ENCODE results near the gene ADH5. TPM values are rescaled to one million over a fixed set of nuclear protein-coding genes. Genes with fewer than 3 reads are reported as not detected.
A peak's percentile ranks its signal among the peaks of the same experiment; 100 is the strongest.

Gene ADH5
- 100 to 1,000 TPM; 152 to 160 TPM for total RNA-seq
- polyA plus RNA-seq (ENCODE audit: insufficient read length in 6 of 6): 100 to 1,000 TPM; 233 to 305 (median 257) TPM
- long read RNA-seq, donor 1, transcript ADH5-206 (3 exons, 570 nt): minor isoform, 5 of 249 reads
- long read RNA-seq, donor 1, transcript ADH5-201 (9 exons, 2,615 nt): major isoform, 65 of 249 reads
- long read RNA-seq, donor 1, transcript ADH5-208 (6 exons, 1,909 nt): minor isoform, 6 of 249 reads
- long read RNA-seq, donor 1, partial matches to known transcripts: 173 of 249 reads
- long read RNA-seq, donor 1, other reads (novel, unspliced or antisense): 0 of 249 reads
- long read RNA-seq, donor 2, transcript ADH5-206 (3 exons, 570 nt): minor isoform, 5 of 204 reads
- long read RNA-seq, donor 2, transcript ADH5-208 (6 exons, 1,909 nt): minor isoform, 5 of 204 reads
- long read RNA-seq, donor 2, transcript ADH5-201 (9 exons, 2,615 nt): major isoform, 66 of 204 reads
- long read RNA-seq, donor 2, partial matches to known transcripts: 120 of 204 reads
- long read RNA-seq, donor 2, other reads (novel, unspliced or antisense): 6 of 204 reads
- long read RNA-seq, donor 3, transcript ADH5-201 (9 exons, 2,615 nt): major isoform, 54 of 172 reads
- long read RNA-seq, donor 3, partial matches to known transcripts: 114 of 172 reads
- long read RNA-seq, donor 3, other reads (novel, unspliced or antisense): 0 of 172 reads
- long read RNA-seq, donor 4, transcript ADH5-201 (9 exons, 2,615 nt): major isoform, 93 of 121 reads
- long read RNA-seq, donor 4, partial matches to known transcripts: 23 of 121 reads
- long read RNA-seq, donor 4, other reads (novel, unspliced or antisense): 3 of 121 reads
- long read RNA-seq, donor 5, transcript ADH5-208 (6 exons, 1,909 nt): minor isoform, 7 of 188 reads
- long read RNA-seq, donor 5, transcript ADH5-201 (9 exons, 2,615 nt): major isoform, 62 of 188 reads
- long read RNA-seq, donor 5, partial matches to known transcripts: 111 of 188 reads
- long read RNA-seq, donor 5, other reads (novel, unspliced or antisense): 5 of 188 reads
- long read RNA-seq, donor 6, transcript ADH5-201 (9 exons, 2,615 nt): major isoform, 90 of 273 reads
- long read RNA-seq, donor 6, partial matches to known transcripts: 173 of 273 reads
- long read RNA-seq, donor 6, other reads (novel, unspliced or antisense): 5 of 273 reads
- long read RNA-seq, donor 7, transcript ADH5-201 (9 exons, 2,615 nt): major isoform, 28 of 107 reads
- long read RNA-seq, donor 7, partial matches to known transcripts: 78 of 107 reads
- long read RNA-seq, donor 7, other reads (novel, unspliced or antisense): 0 of 107 reads
- long read RNA-seq, donor 8, transcript ADH5-201 (9 exons, 2,615 nt): major isoform, 32 of 119 reads
- long read RNA-seq, donor 8, partial matches to known transcripts: 78 of 119 reads
- long read RNA-seq, donor 8, other reads (novel, unspliced or antisense): 7 of 119 reads
- long read RNA-seq, donor 9: 0 reads
- long read RNA-seq, donor 10, transcript ADH5-201 (9 exons, 2,615 nt): major isoform, 76 of 90 reads
- long read RNA-seq, donor 10, partial matches to known transcripts: 7 of 90 reads
- long read RNA-seq, donor 10, other reads (novel, unspliced or antisense): 6 of 90 reads
- long read RNA-seq, donor 11, transcript ADH5-201 (9 exons, 2,615 nt): major isoform, 32 of 90 reads
- long read RNA-seq, donor 11, partial matches to known transcripts: 53 of 90 reads
- long read RNA-seq, donor 11, other reads (novel, unspliced or antisense): 0 of 90 reads
- long read RNA-seq, donor 12, transcript ADH5-208 (6 exons, 1,909 nt): minor isoform, 5 of 131 reads
- long read RNA-seq, donor 12, transcript ADH5-201 (9 exons, 2,615 nt): major isoform, 36 of 131 reads
- long read RNA-seq, donor 12, partial matches to known transcripts: 86 of 131 reads
- long read RNA-seq, donor 12, other reads (novel, unspliced or antisense): 0 of 131 reads

DNA sequence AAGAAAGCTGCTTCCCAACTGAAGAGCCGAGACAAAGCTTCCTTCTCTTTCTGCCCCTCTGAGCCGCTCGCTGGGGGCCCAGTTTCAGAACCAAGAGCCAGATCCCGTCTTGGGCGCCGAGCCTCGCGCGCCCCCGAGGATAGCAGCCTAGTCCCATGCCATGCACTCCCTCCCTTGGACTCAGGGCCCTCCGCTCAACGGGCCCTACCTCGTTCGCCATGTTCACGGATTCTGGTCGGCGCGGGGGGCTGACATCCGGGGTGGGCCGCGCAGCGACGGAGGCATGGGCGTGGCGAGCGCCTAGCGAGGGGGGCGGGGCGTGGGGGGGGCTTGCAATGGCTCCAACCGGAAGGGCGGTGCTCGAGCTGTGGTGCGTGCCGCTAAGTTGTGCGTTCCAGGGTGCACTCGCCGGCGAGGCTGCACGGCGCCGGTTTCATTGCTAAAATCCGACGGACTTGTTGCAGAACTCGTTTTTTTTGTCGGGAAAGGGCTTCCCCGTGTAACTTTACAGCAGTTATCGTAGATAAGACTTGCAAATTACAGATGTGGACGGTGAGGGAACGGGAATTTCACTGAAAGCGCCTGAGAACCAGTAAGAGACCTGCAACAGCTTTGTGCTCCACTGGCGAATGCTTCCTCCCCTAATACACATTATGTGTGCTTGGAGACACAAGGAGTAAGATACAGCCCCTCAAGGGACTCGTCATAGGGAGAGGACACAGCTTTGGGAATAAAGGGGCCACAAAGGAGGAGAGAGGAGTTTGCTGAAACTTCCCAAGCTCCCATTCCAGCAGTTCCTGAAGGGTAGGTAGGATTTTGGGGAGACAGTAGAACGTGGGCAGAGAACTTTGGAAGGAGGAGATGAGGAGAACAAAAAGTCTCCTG, at the start of gene ADH5:
Gene ADH5 (minus strand): TSS at position 308 of the 885 bp plus-strand sequence. CDS start 88 bp downstream, at position 220.
- DNase-seq (peak; percentile 88 to 95 (median 92)), ATAC-seq (peak; percentile 98)
- H3K36me3 ChIP-seq: peaks cover 0 to 17% of the 10 kb centered on the region in 2 donors
- H3K27me3 ChIP-seq: no peaks in the 10 kb centered on the region
- H3K4me1 ChIP-seq: peaks cover 4 to 44% of the 10 kb centered on the region in 2 donors
- H3K9me3 ChIP-seq: no peaks in the 10 kb centered on the region
- TF ChIP-seq, protein P1, sequence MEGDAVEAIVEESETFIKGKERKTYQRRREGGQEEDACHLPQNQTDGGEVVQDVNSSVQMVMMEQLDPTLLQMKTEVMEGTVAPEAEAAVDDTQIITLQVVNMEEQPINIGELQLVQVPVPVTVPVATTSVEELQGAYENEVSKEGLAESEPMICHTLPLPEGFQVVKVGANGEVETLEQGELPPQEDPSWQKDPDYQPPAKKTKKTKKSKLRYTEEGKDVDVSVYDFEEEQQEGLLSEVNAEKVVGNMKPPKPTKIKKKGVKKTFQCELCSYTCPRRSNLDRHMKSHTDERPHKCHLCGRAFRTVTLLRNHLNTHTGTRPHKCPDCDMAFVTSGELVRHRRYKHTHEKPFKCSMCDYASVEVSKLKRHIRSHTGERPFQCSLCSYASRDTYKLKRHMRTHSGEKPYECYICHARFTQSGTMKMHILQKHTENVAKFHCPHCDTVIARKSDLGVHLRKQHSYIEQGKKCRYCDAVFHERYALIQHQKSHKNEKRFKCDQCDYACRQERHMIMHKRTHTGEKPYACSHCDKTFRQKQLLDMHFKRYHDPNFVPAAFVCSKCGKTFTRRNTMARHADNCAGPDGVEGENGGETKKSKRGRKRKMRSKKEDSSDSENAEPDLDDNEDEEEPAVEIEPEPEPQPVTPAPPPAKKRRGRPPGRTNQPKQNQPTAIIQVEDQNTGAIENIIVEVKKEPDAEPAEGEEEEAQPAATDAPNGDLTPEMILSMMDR (IDR thresholded peaks at IDR 0.05): no peak
- intact Hi-C loops (cut with DNase I): no loop called here
- peak within 1 kb of the TSS; percentile 64 to 66 for H3K4me3 ChIP-seq
- H3K27ac ChIP-seq: peak within 1 kb of the TSS; percentile 88 to 95

- ATAC-seq: no peak
- H3K27me3 ChIP-seq: no peaks in the 10 kb centered on the region
- no peaks in the 10 kb centered on the region for H3K4me1 ChIP-seq
- no peaks in the 10 kb centered on the region for H3K36me3 ChIP-seq
- no peak overlapping the region for H3K27ac ChIP-seq
- intact Hi-C loops (cut with DNase I): no loop called here
- TF ChIP-seq, protein P1 (IDR thresholded peaks at IDR 0.05): no peak
- no peaks in the 10 kb centered on the region for H3K9me3 ChIP-seq
- no peak overlapping the region for H3K4me3 ChIP-seq
- DNase-seq: no peak
Measured at GRCh38 chr4:99136329-99136728, 47.7 kb upstream of the ADH5 start.

DNA sequence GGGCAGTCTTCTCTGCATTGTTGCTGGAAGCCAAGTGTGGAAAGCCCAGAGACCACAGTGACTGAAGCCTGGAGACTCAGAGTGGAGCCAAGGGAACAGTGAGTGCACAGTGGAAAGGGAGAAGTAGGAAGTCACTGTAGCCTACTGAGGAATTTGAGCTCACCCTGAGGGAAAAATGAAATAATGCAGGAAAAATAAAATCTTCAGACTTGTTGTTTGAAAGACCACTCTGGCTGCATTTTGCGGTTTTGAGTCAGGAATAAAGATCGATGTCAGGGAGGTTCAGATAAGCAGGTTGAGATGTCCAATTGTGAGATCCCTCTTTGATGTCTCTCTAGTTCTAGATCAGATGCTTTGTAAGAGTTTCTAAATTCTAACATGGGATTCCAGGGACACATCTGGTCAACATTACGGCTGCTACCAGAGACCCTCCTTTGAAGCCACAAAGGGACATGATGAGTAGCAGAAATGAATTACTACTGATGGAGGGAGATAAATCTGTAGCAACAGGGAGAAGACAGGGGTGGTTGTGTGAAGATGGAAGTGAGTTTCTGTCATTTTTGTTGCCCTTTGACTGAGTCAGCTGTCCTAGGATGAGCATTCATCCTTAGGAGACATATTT, 47.1 kb upstream of the ADH5 start:
- H3K27ac ChIP-seq: no peak overlapping the region
- H3K4me1 ChIP-seq: no peaks in the 10 kb centered on the region
- H3K4me3 ChIP-seq: no peak overlapping the region
- TF ChIP-seq, protein P1 (IDR thresholded peaks at IDR 0.05): no peak
- ATAC-seq: no peak
- no peaks in the 10 kb centered on the region for H3K36me3 ChIP-seq
- no peaks in the 10 kb centered on the region for H3K27me3 ChIP-seq
- H3K9me3 ChIP-seq: no peaks in the 10 kb centered on the region
- intact Hi-C loops (cut with DNase I): no loop called here
- DNase-seq: no peak
